Measurements from ENCODE around the gene CD79A.
"Not testable (repeated sequence)": the region's sequence is repeated elsewhere in the genome, so short reads cannot be mapped to it uniquely, and the experiment has no call there.

The CD79A gene

DNA sequence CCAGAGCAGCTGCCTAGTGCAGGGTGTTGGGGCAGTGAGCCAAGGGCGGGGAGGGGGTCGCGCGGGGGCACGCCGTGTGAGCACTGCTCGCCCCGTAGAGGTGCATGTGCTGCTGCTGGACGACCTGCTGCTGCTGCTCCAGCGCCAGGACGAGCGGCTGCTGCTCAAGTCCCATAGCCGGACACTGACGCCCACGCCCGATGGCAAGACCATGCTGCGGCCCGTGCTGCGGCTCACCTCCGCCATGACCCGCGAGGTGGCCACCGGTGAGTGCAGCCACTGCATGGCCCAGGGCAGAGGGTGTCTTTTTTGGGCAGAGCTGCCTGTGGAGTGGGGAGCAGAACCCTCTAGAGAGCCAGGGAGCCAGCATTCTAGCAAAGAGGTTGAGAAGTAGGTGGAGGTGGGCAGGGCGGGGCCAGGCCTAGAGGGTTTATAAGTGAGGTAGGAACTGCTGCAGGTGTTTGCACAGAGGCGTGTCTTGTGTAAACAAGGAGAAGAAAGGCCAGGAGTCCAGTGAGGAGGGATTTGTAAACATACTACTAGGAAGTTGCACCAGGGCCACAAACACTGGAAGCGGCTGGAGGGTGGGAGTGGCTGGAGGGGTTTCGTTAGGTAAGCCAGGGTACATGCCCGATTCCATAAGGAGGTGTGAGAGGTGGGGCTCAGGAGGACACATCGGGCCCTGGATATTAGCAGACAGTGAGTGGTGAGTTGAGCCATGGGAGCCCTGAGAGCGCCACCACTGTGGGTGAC lies 27.2 kb downstream of the CD79A start:
- in situ Hi-C loops (cut with MboI; ENCODE audit: low sequenced_read_pairs) = no loop called here

DNA sequence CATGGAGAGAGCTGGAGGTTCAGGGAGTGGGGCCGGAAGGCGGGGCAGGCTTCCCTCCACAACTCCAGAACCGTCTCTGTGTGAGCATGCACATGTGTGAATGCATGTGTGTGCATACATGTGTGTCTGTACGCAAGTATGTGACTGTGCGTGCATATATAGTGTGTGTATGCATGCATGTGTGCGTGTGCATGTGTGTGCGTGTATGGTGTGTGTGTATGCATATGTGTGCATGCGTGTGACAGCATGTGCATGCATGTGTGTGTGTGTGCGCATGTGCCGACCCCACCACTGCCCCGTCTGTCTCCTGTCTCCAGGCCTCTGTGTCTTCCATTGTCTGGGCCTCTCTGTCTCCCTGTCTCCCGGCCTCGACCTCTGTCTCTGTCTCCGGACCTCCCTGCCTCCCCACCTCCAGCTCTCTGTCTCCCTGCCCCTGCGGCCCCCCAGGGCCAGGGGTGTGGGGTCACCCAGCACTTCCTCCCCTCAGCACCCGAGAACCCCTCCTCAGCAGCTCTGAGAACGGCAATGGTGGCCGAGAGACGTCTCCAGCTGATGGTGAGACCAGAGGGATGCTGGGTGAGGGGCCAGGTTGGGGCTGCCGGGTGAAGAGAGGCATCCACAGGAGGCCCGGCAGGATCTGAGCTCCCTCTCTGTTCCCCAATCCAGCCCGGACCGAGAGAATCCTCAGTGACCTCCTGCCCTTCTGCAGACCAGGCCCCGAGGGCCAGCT lies 28.4 kb downstream of the CD79A start:
- in situ Hi-C loops (cut with MboI; ENCODE audit: low sequenced_read_pairs) = no loop called here

DNA sequence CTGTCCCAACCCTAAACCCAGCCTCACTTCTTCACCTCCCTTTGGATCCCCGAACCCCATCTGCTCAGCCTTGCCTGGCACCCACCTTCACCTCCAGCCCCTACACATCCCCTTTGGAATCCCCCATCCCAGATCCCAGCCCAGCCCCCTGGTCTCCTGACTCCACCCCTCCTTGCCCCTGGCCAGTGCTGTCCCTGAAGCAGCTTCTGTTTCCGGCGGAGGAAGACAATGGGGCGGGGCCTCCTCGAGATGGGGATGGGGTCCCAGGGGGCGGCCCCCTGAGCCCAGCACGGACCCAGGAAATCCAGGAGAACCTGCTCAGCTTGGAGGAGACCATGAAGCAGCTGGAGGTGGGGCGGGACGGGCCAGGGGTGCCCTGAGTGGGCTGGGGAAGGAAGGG lies 29.2 kb downstream of the CD79A start:
- in situ Hi-C loops (cut with MboI; ENCODE audit: low sequenced_read_pairs) = no loop called here

DNA sequence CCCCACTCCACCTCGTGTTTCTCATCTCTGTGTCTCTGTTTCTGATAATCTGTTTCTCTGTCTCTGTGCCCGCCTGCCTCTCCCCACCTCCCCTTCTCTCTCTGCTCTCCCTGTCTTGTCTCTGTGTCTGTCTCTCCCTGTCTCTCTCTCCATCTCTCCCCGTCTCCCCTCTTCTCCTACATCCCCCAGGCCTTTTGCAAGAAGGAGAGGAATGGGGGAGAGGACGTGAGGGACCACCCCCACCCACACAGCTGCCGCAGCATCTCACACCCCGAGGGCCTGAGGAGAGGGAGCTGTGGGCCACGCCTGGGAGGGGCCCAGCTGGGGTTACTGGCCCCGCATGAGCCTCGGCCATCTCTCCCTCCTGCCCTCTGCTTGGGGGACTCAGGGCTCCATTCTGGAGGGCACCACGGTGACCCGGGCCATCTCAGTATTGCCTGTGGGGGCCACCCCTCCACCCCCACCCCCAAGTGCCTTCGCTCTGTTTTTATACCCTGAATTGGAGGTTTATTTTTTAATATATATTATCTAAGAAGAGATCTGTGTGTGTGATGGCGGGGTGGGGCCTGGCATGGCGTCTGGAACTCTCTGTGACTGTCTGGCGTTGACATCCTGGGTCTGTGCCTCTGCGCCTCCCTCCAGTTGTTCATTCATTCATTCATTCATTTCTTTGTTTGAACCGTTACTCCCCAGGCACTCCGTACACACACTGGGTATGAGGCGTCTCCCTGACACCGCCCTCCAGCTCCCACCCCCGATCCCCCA lies 30.0 kb downstream of the CD79A start:
- in situ Hi-C loops (cut with MboI; ENCODE audit: low sequenced_read_pairs) = no loop called here

DNA sequence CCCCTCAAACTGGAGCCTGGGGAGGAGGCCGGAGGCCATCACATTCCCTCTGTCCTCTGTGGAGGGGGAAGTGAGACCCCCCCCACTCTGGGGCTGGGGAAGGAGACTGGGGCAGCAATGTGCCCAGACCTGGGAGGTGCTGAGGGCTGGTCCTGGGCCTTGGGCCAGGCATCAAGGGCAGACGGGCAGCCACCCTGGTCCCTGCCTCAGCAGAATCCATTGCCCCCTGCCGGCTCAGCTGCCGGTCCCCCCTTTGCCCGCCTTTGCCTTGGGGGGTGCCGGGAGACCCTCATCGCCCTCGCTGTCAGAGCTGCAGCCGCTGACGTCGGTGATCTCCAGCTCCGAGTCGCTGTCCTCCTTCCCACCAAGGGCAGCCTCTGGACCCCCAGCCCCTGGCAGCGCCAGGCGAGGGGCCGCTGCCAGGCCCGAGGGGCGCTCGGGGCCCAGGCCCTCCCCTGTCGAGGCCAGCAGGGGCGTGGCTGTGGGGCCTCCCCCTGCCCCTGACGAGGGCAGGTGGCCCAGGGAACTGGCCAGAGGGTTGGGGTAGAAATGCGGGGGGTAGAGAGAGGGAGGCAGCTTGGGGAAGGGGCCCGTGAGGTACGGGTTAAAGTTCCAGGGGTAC lies 31.0 kb downstream of the CD79A start:
- in situ Hi-C loops (cut with MboI; ENCODE audit: low sequenced_read_pairs) = no loop called here

DNA sequence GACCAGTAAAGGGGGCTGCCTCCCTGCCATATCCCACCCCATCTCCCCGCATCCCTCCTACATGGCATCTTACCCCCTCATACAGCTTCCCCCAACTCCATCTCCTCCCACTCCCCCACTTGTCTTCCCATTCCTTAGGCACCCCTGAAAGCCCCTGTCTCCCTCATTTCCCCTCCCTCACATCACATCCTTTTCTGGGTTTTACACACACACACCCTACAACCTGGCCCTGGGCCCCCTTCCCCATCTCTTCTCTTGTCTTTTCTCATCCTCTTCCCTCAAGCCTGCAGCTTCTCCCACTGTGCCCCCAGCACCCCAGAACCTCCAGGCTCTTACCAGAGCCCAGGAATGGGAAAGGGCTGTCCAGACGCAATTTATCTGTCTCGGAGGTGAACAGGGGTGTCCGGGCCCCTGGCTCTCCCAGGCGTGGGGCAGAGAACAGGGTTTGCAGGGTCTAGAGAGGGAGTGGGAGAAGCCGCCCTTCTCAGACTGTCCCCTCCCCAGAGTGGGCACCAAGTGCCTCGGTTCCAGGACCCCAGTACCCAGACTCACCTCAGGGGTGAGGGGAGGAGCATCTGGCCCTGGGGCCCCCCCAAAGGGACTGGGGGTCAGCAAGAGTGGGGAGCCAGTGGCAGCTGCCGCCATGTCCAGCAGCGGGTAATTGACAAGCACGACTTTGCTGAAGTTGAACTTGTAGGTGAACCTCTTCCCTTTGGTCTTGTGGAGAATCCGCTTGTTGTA lies 31.8 kb downstream of the CD79A start:
- in situ Hi-C loops (cut with MboI; ENCODE audit: low sequenced_read_pairs) = no loop called here

DNA sequence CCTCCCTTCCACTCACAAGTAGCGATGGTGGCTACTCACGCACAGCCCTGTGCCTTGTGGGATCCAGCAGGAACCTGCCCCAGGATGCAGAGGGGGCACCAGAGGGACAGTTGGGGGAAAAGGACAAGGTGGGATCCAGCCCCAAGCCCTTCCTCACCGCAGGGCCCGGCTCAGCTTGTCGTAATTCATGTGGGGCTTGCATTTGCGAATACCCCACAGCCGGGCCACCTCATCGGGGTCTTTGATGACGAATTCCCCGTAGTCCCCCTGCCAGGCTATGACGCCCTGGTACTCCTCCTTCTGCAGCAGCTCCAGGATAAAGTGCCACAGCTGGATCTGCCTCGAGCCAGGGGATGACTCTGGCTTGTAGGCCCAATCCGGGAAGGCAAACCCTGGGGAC lies 32.6 kb downstream of the CD79A start:
- in situ Hi-C loops (cut with MboI; ENCODE audit: low sequenced_read_pairs) = no loop called here

DNA sequence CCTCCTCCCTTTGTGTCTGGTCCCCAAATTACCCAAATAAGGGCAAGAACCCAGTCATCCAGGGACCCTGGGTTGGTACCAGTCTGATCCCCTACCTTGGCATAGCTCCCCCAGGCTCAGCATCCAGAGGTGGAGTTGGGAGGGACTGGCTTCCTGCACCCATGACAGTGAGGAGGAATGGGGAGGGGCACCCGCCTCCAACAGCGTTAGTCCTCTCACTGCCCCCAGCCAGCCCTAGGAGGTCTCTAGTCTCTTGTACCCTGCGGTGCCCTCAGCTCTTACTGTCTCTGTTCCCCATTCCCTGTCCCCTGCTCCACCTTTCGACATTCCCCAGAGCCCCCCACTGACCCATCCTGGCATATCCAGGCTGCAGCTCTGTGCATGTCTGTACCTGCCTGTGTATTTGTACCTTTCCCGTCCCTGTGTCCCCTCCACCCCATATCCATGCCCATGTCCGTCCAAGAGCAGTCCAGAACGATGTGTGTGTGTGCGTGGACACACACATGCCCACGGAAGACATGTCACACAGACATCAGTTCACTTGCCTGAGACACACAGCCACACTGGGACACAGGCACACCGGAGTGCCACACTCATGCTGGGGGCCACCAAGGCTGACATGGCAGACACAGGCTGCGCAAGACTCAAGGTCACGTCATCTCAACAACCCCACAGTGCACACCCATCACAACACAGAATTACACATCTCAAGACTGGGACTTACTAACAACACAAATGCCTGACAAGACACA lies 33.3 kb downstream of the CD79A start:
- in situ Hi-C loops (cut with MboI; ENCODE audit: low sequenced_read_pairs) = no loop called here

DNA sequence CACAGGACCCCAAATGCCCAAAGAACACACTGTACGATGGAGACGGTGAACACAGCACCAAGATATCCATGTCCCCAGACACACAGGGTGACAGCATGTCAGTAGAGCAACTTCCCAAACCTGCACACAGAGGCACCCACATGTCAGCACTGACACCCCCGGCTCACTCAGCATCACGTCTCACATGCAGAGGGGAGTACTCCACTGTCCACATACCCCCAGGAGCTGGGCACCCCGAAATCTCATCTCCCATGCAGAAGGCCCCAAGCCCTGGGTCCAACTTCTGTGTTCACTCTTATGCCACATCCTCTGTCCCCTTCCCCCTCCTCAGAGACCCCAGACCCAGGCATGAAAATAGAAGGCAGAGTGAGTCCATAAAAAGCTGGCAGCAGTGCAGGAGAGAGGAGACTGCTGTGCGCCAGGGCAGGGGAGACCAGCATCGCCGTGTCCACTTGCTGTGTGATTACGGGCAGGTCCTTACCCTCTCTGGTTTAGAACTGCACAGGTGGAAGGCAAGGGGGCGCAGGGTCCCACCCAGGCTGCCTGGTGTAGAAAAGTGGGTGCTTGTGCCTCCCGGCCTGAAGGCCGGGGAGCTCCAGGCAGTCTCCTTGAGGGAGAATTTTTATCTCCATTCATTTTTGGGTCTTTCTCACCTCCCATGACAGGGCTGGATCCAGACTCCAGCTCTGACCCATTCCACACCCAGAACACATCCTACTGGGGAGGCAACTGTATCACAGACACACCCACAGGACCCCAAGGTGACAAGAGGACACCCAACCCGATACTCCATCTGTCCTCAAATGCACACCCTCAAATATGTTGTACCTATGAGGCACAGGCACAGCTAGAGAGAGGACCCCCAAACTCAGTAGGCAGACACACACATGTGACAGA lies 34.2 kb downstream of the CD79A start:
- in situ Hi-C loops (cut with MboI; ENCODE audit: low sequenced_read_pairs) = no loop called here

DNA sequence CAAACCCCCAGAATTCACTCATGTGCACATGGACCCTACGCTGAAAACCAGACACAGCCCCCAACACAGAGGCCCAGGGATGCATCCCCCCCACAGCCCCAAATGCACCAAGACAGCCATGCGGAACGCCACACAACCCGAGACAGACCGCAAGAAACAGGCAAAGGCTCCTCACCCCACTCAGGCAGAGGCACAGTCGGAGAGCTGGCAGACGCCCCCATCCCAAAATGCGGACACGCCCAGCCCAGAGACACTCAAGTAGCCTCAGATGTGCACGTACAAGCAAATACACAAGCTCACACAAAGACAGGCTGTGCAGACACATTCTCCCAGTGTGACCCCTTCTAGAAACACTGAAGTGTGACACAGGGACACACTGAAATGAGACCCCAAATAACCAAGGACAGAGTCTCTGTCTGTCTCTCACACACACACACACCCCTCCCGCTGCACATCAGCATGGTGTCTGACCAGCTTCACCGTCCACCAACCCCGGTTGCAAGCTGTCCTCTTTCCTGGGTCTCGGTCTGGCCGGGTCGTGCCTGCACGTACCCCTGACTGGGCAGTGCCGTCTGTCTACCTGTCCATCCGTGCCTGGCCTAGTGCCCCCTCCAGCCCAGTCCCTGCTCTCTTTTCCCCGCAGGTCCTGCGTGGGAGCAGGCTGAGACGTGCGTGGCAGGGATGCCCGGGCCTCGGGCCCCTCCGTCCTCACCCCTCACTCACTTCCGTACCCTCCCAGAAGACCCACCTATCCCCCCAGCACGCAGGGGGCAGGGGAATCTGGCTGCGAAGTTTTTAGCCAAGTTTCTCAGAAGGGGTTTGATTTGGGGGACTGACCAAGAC lies 35.0 kb downstream of the CD79A start:
- in situ Hi-C loops (cut with MboI; ENCODE audit: low sequenced_read_pairs) = no loop called here

DNA sequence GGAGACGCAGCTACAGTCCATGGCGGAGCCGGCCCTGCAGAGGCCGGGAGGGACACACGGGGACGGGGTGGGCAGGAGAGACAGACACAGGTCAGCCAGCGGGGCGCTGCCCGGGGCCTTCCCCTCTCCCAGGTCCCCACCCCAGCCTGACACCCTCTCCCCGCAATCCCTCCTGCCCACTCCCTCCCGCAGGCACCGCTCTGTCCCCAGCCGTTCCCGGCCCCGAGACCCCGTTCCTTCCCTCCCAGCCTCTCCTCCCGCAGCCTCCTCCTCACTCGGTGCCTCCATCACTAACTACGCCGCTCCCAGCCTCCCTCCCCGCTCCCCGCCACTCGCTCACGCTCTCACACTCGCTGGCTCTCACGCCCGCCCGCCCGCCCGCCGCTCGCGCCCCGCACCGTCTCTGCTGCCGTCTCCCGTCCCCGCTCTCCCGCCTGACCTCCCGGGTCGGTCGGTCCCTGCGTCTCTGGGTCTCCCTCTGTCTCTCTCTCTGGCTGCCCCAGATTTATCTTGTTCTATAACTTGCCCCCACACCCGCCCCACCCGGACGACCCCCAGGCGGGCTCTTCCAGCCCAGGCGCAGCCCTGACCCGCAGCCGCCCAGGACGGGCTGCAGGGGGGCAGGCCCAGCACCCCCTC lies 35.9 kb downstream of the CD79A start:
- in situ Hi-C loops (cut with MboI; ENCODE audit: low sequenced_read_pairs) = no loop called here

DNA sequence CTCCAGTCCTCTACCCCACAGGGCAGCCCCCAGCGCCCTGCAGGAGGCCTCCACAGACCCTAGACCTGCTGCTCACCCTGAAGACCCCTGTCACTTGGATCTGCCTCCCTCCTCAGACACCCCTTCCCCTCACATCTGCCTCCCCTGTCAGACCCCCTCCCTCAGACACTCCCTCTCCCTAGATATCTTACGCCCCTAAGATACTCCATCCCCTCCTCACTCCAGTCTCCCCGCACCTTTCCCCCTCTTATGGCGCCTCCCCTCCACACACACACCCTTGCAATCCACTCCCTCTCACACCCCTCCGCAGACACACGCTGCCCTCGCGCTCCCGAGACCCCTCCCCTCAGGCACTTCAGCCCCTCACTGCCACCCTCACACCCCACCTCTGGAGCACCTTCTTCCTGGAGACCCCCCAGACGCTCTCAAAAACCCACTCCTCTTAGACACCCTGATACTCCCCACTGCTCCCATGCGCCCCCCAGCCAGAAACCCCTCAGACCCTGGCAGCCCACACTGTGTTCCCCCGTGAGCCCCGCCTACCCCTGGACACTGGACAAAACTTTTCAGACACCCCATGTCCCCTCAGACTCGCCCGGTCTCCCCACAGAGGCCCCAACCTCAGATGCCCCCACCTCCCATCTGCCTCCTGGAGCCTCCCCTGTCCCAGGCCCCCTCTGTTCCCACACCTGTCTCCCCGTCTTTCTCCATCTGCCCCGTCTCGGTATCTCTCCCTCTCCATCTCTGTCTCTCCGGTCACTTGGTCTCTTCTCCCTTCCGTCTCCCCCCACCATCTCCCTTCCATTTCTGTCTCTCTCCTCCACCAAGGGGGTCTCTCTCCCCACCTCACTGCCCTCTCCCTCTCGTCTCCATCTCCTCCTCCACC lies 36.7 kb downstream of the CD79A start:
- in situ Hi-C loops (cut with MboI; ENCODE audit: low sequenced_read_pairs) = no loop called here

DNA sequence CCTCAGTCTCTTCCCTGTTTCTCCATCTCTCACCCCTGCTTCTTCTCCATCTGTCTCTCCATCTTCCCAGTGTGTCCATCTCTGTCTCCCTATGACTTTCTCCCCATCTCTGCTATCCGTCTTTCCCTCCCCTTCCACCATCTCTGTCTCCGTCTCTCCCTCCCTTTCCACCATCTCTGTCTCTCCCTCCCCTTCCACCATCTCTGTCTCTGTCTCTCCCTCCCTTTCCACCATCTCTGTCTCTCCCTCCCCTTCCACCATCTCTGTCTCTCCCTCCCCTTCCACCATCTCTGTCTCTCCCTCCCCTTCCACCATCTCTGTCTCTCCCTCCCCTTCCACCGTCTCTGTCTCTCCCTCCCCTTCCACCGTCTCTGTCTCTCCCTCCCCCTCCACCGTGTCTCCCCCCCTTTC lies 37.4 kb downstream of the CD79A start:
- in situ Hi-C loops (cut with MboI; ENCODE audit: low sequenced_read_pairs) = not testable (repeated sequence)

DNA sequence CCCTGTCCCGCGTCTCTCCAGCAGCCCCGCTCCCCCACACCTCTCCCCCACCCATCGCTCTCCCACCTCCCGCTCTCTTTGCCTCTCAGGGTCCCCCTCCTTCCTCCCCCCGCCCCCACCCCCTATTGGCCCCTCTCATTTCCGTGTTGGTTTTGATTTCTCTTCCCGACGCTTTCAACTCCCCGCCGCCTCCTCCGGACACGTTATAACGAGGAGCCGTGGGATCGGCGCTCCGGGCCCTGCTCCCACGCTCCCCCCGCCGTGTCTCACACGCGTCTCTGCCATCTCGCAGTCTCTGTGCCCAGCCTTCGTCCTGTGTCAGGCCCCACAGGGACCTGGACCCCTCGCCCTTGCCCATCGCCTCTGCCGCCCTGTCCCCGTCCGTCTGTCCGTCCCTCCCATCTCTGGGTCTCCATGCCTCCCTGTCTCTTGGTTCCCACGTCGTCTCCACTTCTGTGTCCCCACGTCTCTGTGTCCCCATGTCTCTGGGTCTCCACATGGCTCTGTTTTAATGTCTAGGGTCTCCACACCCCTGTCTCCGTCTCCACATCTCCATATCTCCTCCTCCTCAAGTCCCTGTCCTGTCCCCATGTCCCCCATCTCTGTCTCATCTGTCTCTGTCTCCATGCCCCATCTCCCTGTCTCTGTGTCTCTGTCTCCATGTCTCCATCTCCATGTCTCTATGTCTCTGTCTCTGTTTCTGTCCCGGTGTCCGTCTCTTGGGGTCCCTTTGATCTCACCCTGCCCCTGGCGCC lies 38.1 kb downstream of the CD79A start:
- in situ Hi-C loops (cut with MboI; ENCODE audit: low sequenced_read_pairs) = no loop called here

DNA sequence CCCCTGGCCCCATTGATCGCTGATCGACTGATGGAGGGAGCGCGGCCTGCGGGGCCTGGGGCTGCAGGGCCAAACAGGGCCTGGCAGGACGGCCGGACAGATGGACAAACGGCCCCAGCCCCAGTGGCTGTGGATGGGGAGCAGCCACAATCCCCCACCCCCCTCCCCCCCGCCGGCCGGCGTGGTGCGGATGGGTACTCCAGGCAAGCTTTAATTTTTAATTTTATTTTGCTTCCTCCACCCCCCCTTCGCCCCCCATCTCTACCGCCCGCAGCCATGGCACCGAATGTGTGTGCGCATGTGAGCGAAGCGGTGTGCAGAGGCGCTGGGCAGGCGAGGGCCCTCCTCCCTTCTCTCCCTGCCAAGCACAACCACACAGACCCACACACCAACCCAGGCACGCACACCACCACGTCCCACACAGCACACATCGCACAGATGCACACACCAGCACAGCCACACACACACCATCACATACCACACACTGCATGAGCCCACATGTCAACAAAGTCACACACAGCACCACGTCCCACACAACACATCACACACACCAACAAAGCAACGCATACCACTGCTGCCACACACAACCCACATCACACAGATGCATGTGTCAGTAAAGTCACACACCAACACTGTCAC lies 38.8 kb downstream of the CD79A start:
- in situ Hi-C loops (cut with MboI; ENCODE audit: low sequenced_read_pairs) = no loop called here
